Measurements from ENCODE around the gene PEPD. TPM values are rescaled to one million over a fixed set of nuclear protein-coding genes. Genes with fewer than 3 reads are reported as not detected.

Gene PEPD
- total and polyA plus RNA-seq, 2 of the 4 experiments (the other 2 are of a cell fraction) = 36.7 to 88.4 TPM

DNA sequence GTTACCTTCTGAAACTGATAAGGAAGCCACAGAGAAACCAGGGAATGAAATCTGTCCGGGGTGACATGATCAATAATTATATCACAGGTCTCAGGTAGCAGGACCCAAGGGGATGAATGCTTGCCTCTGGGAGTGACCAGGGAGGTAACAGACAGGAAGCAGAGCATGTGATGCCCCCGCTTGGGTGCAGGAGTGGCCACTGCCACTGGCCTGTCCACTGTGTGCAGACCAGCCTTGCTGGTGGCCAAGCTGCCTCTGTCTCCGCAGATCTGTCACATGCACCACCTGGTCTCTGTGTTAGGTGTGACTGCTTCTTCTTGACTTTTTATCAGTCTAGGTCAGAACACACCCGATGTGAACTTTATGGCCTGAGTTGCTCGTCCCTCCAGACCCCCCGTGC lies 71.8 kb downstream of the PEPD start:
- Histone ChIP-seq H3K23ac (ENCODE audit: low read depth, low read length) (no peak overlapping the region), H2AK9ac (replicated peaks; ENCODE audit: low read depth, low read length, poor library complexity) (no peak overlapping the region), H4K91ac (ENCODE audit: insufficient read depth, low read depth, low read length) (no peak overlapping the region), H3K36me3 (ENCODE audit: control insufficient read depth, insufficient read depth, low read length) (no peaks in the 10 kb centered on the region), H2AK5ac (ENCODE audit: low read depth, low read length) (no peak overlapping the region), H2BK15ac (ENCODE audit: low read depth, low read length) (no peak overlapping the region), H2BK5ac (ENCODE audit: low read depth, low read length, poor library complexity, severe bottlenecking) (no peak overlapping the region), H2BK20ac (ENCODE audit: low read depth, low read length) (no peak overlapping the region), H3K9me3 (ENCODE audit: control insufficient read depth, insufficient read depth, low read length) (no peaks in the 10 kb centered on the region), H3K9ac (ENCODE audit: low read depth, low read length) (no peak overlapping the region), H3K4me2 (ENCODE audit: low read depth, low read length) (no peak overlapping the region), H2AFZ (replicated peaks; ENCODE audit: low read length, poor library complexity) (no peak overlapping the region), H3K79me1 (ENCODE audit: low read depth in 1 of 2, low read length in 2 of 2) (no peaks in the 10 kb centered on the region), H3K18ac (ENCODE audit: low read depth, low read length) (no peak overlapping the region), H3K27ac (ENCODE audit: insufficient read depth, low read length) (no peak overlapping the region), H3K27me3 (ENCODE audit: control insufficient read depth, insufficient read depth, low read length) (no peaks in the 10 kb centered on the region), H3K56ac (ENCODE audit: extremely low read depth, insufficient read depth, low read length) (no peak overlapping the region), H4K5ac (ENCODE audit: low read depth, low read length) (no peak overlapping the region), H2BK120ac (ENCODE audit: low read depth, low read length) (no peak overlapping the region), H3K9me1 (ENCODE audit: insufficient read depth, low read length) (0 out of 2 replicates have a peak, but pooled peaks cover 7% of the 10 kb centered on the region), H4K20me1 (ENCODE audit: insufficient read depth, low read length) (no peaks in the 10 kb centered on the region), H3K4me1 (ENCODE audit: control insufficient read depth, insufficient read depth, low read length) (no peaks in the 10 kb centered on the region), H4K8ac (ENCODE audit: low read depth in 2 of 2, low read length in 2 of 2) (no peak overlapping the region), H3K14ac (replicated peaks; ENCODE audit: low read depth, low read length) (no peak overlapping the region), H3K4ac (ENCODE audit: low read depth, low read length) (no peak overlapping the region), H3K4me3 (ENCODE audit: insufficient read depth, low read depth, low read length) (no peak overlapping the region)
- ATAC-seq (ENCODE audit: low read depth) (no peak), DNase-seq (no peak)
- POLR2A ChIA-PET (ENCODE audit: unreplicated experiment) = no interaction called here
- intact Hi-C loops (cut with micrococcal nuclease) = no loop called here
- TF ChIP-seq, protein P1, sequence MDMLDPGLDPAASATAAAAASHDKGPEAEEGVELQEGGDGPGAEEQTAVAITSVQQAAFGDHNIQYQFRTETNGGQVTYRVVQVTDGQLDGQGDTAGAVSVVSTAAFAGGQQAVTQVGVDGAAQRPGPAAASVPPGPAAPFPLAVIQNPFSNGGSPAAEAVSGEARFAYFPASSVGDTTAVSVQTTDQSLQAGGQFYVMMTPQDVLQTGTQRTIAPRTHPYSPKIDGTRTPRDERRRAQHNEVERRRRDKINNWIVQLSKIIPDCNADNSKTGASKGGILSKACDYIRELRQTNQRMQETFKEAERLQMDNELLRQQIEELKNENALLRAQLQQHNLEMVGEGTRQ (IDR thresholded peaks at IDR 0.05; ENCODE audit: low read depth, low read length) = no peak
- TF ChIP-seq POLR2A (IDR thresholded peaks at IDR 0.05; ENCODE audit: low read depth, low read length) (no peak), NFE2L2 (IDR thresholded peaks at IDR 0.05; ENCODE audit: low read depth, low read length) (no peak), RCOR1 (IDR thresholded peaks at IDR 0.05; ENCODE audit: insufficient replicate concordance, low read length) (no peak), SMC3 (IDR thresholded peaks at IDR 0.05; ENCODE audit: low read depth, low read length) (no peak), MAFK (IDR thresholded peaks at IDR 0.05; ENCODE audit: low read depth, low read length) (no peak), CHD1 (IDR thresholded peaks at IDR 0.05; ENCODE audit: low read depth, low read length) (no peak), MXI1 (IDR thresholded peaks at IDR 0.05; ENCODE audit: borderline replicate concordance, low read depth, low read length) (no peak), RAD21 (IDR thresholded peaks at IDR 0.05; ENCODE audit: low read length) (no peak), MAZ (IDR thresholded peaks at IDR 0.05; ENCODE audit: borderline replicate concordance, low read depth, low read length) (no peak), FOS (IDR thresholded peaks at IDR 0.05; ENCODE audit: low read depth, low read length) (no peak), BHLHE40 (IDR thresholded peaks at IDR 0.05; ENCODE audit: low read depth, low read length) (no peak), CTCF (conservative IDR thresholded peaks at IDR 0.05; ENCODE audit: low read depth, low read length) (no peak), CEBPB (IDR thresholded peaks at IDR 0.05; ENCODE audit: low read depth, low read length) (no peak)
- TF ChIP-seq, protein P2, sequence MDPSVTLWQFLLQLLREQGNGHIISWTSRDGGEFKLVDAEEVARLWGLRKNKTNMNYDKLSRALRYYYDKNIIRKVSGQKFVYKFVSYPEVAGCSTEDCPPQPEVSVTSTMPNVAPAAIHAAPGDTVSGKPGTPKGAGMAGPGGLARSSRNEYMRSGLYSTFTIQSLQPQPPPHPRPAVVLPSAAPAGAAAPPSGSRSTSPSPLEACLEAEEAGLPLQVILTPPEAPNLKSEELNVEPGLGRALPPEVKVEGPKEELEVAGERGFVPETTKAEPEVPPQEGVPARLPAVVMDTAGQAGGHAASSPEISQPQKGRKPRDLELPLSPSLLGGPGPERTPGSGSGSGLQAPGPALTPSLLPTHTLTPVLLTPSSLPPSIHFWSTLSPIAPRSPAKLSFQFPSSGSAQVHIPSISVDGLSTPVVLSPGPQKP (IDR thresholded peaks at IDR 0.05; ENCODE audit: borderline replicate concordance, low read depth, low read length) = no peak
- no TSS peak for BruUV-seq (replicated peaks)
- WGBS, 2 experiments (ENCODE audit: extremely low coverage in 2 of 2, insufficient read length in 1 of 2) = 89% methylated on average over 5 of the region's 6 CpGs; no CpG with 5 or more reads in 1 of the 2 experiments
- in situ Hi-C loops (cut with MboI; ENCODE audit: low sequenced_read_pairs) = no loop called here
- CTCF ChIA-PET = no interaction called here
- dilution Hi-C loops (cut with HindIII; ENCODE audit: low sequenced_read_pairs, unreplicated experiment) = no loop called here
